ENCODE measurements around the gene UBXN10. TPM values are rescaled to one million over a fixed set of nuclear protein-coding genes. Genes with fewer than 3 reads are reported as not detected.

UBXN10 gene
- total RNA-seq, 4 donors from 2014 or later, result 0.32 to 2.1 (median 1.2) TPM

DNA sequence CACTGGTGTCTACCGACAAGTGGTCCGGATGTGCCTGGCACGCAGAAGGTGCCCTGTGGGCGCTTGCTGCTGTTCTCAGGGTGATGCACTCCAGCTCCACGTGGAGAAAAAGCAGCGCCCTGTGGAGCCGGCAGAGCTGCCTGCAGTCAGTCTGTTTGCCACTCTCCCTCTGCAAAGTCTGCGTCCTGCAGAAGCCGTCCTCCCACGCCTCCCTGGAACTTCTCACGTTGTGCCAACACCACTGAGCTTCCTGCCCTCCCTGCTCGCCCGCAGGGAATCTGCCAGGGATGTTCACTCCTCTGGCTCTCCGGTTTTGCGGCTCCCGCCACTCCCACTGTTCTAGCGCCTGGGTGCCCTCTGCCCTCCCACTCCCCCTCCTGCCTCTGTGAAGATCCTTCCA, 19.8 kb upstream of the UBXN10 start:
- TF ChIP-seq, protein P1, sequence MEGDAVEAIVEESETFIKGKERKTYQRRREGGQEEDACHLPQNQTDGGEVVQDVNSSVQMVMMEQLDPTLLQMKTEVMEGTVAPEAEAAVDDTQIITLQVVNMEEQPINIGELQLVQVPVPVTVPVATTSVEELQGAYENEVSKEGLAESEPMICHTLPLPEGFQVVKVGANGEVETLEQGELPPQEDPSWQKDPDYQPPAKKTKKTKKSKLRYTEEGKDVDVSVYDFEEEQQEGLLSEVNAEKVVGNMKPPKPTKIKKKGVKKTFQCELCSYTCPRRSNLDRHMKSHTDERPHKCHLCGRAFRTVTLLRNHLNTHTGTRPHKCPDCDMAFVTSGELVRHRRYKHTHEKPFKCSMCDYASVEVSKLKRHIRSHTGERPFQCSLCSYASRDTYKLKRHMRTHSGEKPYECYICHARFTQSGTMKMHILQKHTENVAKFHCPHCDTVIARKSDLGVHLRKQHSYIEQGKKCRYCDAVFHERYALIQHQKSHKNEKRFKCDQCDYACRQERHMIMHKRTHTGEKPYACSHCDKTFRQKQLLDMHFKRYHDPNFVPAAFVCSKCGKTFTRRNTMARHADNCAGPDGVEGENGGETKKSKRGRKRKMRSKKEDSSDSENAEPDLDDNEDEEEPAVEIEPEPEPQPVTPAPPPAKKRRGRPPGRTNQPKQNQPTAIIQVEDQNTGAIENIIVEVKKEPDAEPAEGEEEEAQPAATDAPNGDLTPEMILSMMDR (IDR thresholded peaks at IDR 0.05), result no peak
- DNase-seq (ENCODE audit: low spot score) (no peak), ATAC-seq (ENCODE audit: low FRiP score) (no peak)

DNA sequence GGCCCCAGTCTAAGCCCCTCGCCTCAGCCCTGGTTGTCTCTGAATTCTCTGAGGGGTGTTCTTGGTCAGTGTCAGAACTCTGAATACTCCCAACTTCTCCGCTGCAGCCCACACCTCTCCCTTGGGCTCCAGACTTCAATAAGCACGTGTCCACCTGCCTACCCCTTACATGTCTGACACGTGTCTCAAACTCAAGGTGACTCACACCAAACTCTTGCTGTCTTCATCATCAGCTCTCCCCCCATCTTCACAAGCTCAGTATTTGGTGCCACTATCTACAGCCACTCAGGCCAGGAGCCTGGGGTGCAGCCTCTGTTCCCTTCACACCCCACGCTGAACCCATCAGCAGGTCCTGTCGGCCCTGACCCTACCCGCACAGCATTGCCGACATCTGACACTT, 18.8 kb upstream of the UBXN10 start:
- TF ChIP-seq, protein P1 (IDR thresholded peaks at IDR 0.05), result no peak
- no peak for DNase-seq (ENCODE audit: low spot score)
- ATAC-seq (ENCODE audit: low FRiP score), result no peak

DNA sequence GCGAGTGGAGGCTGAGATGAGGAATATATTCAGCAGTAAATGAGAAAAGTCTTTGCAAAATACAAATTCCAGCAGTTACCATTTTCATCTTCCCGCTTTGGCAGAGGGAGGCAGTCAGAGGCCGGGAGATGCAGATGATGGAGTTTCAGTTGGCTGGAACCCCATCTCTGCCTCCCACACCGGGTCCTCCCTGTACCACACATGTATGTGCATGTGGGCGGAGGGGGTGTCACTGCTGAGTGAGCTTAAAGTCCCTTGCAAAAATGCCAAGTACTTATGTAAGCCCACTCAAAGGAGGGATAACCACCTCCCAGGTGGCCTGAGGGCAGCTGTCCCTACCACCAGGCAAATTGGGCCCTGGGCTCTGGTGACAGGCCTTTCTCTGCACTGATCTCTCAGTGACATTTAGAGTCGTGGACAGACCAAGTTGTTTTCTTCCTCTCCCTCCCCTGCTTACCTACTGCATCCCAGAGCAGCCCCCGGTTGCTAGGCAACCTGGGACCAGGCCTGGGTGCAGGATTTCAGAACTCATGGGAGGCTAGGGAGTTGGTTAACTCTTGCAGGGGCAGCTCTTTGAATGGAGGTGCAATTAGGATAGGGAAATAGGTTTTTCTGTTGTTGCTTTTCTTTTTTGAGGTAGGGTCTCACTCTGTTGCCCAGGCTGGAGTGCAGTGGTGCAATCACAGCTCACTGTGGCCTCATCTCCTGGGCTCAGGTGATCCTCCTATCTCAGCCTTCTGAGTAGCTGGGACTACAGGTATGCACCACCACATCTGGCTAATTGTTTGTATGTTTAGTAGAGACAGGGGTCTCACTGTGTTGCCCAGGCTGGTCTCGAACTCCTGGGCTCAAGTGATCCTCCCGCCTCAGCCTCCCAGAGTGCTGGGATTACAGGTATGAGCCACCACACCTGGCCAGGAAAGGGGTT, 17.1 kb upstream of the UBXN10 start:
- ATAC-seq (ENCODE audit: low FRiP score) (no peak), DNase-seq (ENCODE audit: low spot score) (no peak)
- TF ChIP-seq, protein P1 (IDR thresholded peaks at IDR 0.05), result no peak

DNA sequence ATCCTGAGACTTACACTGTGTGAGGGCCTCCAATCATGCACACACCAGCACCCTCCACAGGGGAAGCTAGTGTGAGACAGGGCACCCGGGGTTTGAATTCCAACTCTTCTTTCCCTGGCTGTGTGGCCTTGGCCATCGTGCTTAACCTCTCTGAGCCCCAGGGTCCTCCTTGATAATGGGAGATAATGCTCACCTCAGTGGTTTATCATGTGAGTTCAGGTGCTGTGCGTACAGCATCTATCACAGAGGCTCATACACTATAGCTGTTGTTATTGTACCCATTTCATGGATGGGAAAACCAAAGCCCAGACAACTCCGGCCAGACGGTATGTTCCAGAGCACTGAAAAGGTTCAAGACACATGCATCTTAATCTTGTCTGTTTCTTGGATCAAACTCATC, 16.0 kb upstream of the UBXN10 start:
- TF ChIP-seq, protein P1 (IDR thresholded peaks at IDR 0.05), result no peak
- no peak for ATAC-seq (ENCODE audit: low FRiP score)
- no peak for DNase-seq (ENCODE audit: low spot score)

DNA sequence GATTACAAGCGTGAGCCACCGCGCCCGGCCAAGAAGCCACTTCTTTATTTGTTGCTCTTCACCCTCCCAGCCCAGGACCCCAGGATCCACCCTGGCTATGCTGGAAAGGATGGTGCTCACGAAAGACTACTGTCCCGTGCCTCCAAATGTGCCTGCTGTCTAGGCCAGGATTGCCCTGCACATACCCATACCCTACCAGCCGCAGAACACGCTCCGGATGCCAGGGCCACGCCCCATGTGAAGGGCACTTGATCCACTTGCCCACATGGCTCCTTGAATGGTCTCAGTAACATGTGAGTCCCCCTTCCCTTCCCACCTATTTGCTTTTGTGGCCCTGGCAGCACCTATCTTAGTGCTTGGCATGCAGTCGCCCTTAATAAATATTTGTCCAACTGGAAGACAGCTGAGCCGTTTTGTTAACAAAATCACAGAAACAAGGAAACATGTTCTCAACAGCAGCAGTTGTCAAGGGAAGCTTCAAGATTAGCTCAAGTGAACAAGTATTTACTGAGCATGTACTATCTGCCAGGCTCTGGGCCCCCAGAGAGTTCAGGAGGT, 13.8 kb upstream of the UBXN10 start:
- ATAC-seq (ENCODE audit: low FRiP score), result no peak
- TF ChIP-seq, protein P1 (IDR thresholded peaks at IDR 0.05), result no peak
- no peak for DNase-seq (ENCODE audit: low spot score)

DNA sequence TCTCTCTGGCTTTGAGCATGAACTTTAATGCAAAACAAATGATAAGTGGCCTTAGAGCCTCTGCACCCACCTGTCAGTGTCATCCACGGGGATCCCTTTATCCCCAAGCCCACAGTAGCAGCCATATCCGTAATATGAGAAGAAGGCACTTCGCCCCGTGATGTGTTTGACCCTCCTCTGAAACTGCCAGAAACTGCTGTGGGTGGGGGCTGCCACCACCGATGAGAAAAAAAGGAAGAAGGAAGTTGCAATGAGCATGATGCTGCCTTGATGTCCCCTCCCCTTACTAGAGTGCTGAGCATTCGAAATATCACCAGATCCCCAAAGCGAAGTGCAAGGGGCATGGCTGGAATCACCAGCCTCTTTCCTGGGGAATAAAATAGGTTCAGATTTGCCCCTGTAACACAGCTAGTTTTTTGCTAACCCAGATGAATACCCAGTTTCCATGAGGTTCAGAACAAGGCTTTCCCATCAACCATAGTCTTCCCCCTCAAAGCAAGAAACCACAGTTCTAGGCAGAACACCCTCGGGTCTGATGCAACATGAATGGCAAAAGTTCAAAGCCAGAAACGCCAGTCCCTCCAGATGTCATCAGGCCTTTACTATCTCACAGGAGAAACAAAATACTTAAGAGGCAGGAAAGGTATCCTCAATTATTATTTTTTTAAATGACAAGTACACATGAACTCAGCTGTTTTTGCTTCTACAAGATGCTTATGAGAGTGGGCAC, 10.8 kb upstream of the UBXN10 start:
- ATAC-seq (ENCODE audit: low FRiP score) (no peak), DNase-seq (ENCODE audit: low spot score) (no peak)
- TF ChIP-seq, protein P1 (IDR thresholded peaks at IDR 0.05), result no peak
